22Rv1 (cell line): ENCODE data around the gene COL18A1.

ENCODE experiments used
- H3K27ac ChIP-seq: fragments of 450-650 bp; 2 replicates; pipeline ENCODE4 v1.5.1; 2017
- CTCF ChIP-seq: fragments of 450-650 bp; IDR thresholded peaks from 2 replicates; pipeline ENCODE4 v1.5.1; 2017; ENCODE audit warnings: mild to moderate bottlenecking
- ZFX ChIP-seq: fragments of 450-650 bp; IDR thresholded peaks from 2 replicates; pipeline ENCODE4 v1.6.1; 2017; ENCODE audit warnings: antibody characterized with exemption, borderline replicate concordance

The COL18A1 gene

GRCh38 chr21:45533846-45534635 lies 129.1 kb downstream of the COL18A1 start:
- no peak overlapping the region for H3K27ac ChIP-seq
- no peak for TF ChIP-seq ZFX

- no peak for TF ChIP-seq CTCF
- no peak overlapping the region for H3K27ac ChIP-seq
Measured at GRCh38 chr21:45534636-45535331, 129.8 kb downstream of the COL18A1 start.

GRCh38 chr21:45535341-45536081 lies 130.5 kb downstream of the COL18A1 start:
- no peak for TF ChIP-seq CTCF
- TF ChIP-seq ZFX, result no peak
- H3K27ac ChIP-seq, result no peak overlapping the region

GRCh38 chr21:45536301-45537081 lies 131.5 kb downstream of the COL18A1 start:
- no peak overlapping the region for H3K27ac ChIP-seq
- no peak for TF ChIP-seq ZFX

- TF ChIP-seq ZFX, result no peak
- TF ChIP-seq CTCF, result no peak
- H3K27ac ChIP-seq, result no peak overlapping the region
Measured at GRCh38 chr21:45537111-45537745, 132.3 kb downstream of the COL18A1 start.

GRCh38 chr21:45537746-45538291 lies 132.9 kb downstream of the COL18A1 start:
- no peak overlapping the region for H3K27ac ChIP-seq
- TF ChIP-seq ZFX, result no peak
- no peak for TF ChIP-seq CTCF

- H3K27ac ChIP-seq, result no peak overlapping the region
- TF ChIP-seq ZFX (no peak), CTCF (no peak)
Measured at GRCh38 chr21:45538381-45539045, 133.5 kb downstream of the COL18A1 start.
